ENCODE data around the gene CNTNAP5. TPM values are rescaled to one million over a fixed set of nuclear protein-coding genes. Genes with fewer than 3 reads are reported as not detected.

Gene CNTNAP5
- total and polyA plus RNA-seq, 2 of the 4 experiments (the other 2 are of a cell fraction) = not detected

- H4K91ac ChIP-seq (ENCODE audit: insufficient read depth, low read depth, low read length) = no peak overlapping the region
- peaks cover 4% of the 10 kb centered on the region for H3K9me3 ChIP-seq (ENCODE audit: control insufficient read depth, insufficient read depth, low read length)
- no peak overlapping the region for H3K14ac ChIP-seq (replicated peaks; ENCODE audit: low read depth, low read length)
- TF ChIP-seq, protein P1, sequence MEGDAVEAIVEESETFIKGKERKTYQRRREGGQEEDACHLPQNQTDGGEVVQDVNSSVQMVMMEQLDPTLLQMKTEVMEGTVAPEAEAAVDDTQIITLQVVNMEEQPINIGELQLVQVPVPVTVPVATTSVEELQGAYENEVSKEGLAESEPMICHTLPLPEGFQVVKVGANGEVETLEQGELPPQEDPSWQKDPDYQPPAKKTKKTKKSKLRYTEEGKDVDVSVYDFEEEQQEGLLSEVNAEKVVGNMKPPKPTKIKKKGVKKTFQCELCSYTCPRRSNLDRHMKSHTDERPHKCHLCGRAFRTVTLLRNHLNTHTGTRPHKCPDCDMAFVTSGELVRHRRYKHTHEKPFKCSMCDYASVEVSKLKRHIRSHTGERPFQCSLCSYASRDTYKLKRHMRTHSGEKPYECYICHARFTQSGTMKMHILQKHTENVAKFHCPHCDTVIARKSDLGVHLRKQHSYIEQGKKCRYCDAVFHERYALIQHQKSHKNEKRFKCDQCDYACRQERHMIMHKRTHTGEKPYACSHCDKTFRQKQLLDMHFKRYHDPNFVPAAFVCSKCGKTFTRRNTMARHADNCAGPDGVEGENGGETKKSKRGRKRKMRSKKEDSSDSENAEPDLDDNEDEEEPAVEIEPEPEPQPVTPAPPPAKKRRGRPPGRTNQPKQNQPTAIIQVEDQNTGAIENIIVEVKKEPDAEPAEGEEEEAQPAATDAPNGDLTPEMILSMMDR (conservative IDR thresholded peaks at IDR 0.05; ENCODE audit: low read depth, low read length) = no peak
- TF ChIP-seq POLR2A (IDR thresholded peaks at IDR 0.05; ENCODE audit: low read depth, low read length) (no peak), MAZ (IDR thresholded peaks at IDR 0.05; ENCODE audit: borderline replicate concordance, low read depth, low read length) (no peak), MXI1 (IDR thresholded peaks at IDR 0.05; ENCODE audit: borderline replicate concordance, low read depth, low read length) (no peak), RAD21 (IDR thresholded peaks at IDR 0.05; ENCODE audit: low read length) (no peak), SMC3 (IDR thresholded peaks at IDR 0.05; ENCODE audit: low read depth, low read length) (no peak)
- no peaks in the 10 kb centered on the region for H3K79me1 ChIP-seq (ENCODE audit: low read depth in 1 of 2, low read length in 2 of 2)
- H3K18ac ChIP-seq (ENCODE audit: low read depth, low read length) = no peak overlapping the region
- H2AK9ac ChIP-seq (replicated peaks; ENCODE audit: low read depth, low read length, poor library complexity) = no peak overlapping the region
- no peak overlapping the region for H4K8ac ChIP-seq (ENCODE audit: low read depth in 2 of 2, low read length in 2 of 2)
- WGBS, 2 experiments (ENCODE audit: extremely low coverage in 2 of 2, insufficient read length in 1 of 2) = no CpG with 5 or more reads among the region's 1 CpG
- intact Hi-C loops (cut with micrococcal nuclease) = no loop called here
- CTCF ChIA-PET = no interaction called here
- no peak overlapping the region for H3K9ac ChIP-seq (ENCODE audit: low read depth, low read length)
- in situ Hi-C loops (cut with MboI; ENCODE audit: low sequenced_read_pairs) = no loop called here
- no peak overlapping the region for H3K4me3 ChIP-seq (ENCODE audit: insufficient read depth, low read depth, low read length)
- no TSS peak for BruUV-seq (replicated peaks)
- no peaks in the 10 kb centered on the region for H3K27me3 ChIP-seq (ENCODE audit: control insufficient read depth, insufficient read depth, low read length)
- no peaks in the 10 kb centered on the region for H3K4me1 ChIP-seq (ENCODE audit: control insufficient read depth, insufficient read depth, low read length)
- no peak overlapping the region for H2BK5ac ChIP-seq (ENCODE audit: low read depth, low read length, poor library complexity, severe bottlenecking)
- H3K23ac ChIP-seq (ENCODE audit: low read depth, low read length) = no peak overlapping the region
- no peak overlapping the region for H3K4me2 ChIP-seq (ENCODE audit: low read depth, low read length)
- H2AFZ ChIP-seq (replicated peaks; ENCODE audit: low read length, poor library complexity) = no peak overlapping the region
- no peak overlapping the region for H3K56ac ChIP-seq (ENCODE audit: extremely low read depth, insufficient read depth, low read length)
- H2BK20ac ChIP-seq (ENCODE audit: low read depth, low read length) = no peak overlapping the region
- H3K4ac ChIP-seq (ENCODE audit: low read depth, low read length) = no peak overlapping the region
- no peak for ATAC-seq (ENCODE audit: low read depth)
- H4K20me1 ChIP-seq (ENCODE audit: insufficient read depth, low read length) = no peaks in the 10 kb centered on the region
- no peak overlapping the region for H2BK120ac ChIP-seq (ENCODE audit: low read depth, low read length)
- no peak overlapping the region for H2AK5ac ChIP-seq (ENCODE audit: low read depth, low read length)
- no peaks in the 10 kb centered on the region for H3K36me3 ChIP-seq (ENCODE audit: control insufficient read depth, insufficient read depth, low read length)
- POLR2A ChIA-PET (ENCODE audit: unreplicated experiment) = no interaction called here
- H4K5ac ChIP-seq (ENCODE audit: low read depth, low read length) = no peak overlapping the region
- dilution Hi-C loops (cut with HindIII; ENCODE audit: low sequenced_read_pairs, unreplicated experiment) = no loop called here
- DNase-seq = no peak
- H3K27ac ChIP-seq (ENCODE audit: insufficient read depth, low read length) = no peak overlapping the region
- no peaks in the 10 kb centered on the region for H3K9me1 ChIP-seq (ENCODE audit: insufficient read depth, low read length)
- no peak overlapping the region for H2BK15ac ChIP-seq (ENCODE audit: low read depth, low read length)
Observed at GRCh38 chr2:124120246-124120645, 95.2 kb downstream of the CNTNAP5 start.

All from IMR-90 (cell line).